ENCODE measurements around the gene HOMER3.

The HOMER3 gene

DNA sequence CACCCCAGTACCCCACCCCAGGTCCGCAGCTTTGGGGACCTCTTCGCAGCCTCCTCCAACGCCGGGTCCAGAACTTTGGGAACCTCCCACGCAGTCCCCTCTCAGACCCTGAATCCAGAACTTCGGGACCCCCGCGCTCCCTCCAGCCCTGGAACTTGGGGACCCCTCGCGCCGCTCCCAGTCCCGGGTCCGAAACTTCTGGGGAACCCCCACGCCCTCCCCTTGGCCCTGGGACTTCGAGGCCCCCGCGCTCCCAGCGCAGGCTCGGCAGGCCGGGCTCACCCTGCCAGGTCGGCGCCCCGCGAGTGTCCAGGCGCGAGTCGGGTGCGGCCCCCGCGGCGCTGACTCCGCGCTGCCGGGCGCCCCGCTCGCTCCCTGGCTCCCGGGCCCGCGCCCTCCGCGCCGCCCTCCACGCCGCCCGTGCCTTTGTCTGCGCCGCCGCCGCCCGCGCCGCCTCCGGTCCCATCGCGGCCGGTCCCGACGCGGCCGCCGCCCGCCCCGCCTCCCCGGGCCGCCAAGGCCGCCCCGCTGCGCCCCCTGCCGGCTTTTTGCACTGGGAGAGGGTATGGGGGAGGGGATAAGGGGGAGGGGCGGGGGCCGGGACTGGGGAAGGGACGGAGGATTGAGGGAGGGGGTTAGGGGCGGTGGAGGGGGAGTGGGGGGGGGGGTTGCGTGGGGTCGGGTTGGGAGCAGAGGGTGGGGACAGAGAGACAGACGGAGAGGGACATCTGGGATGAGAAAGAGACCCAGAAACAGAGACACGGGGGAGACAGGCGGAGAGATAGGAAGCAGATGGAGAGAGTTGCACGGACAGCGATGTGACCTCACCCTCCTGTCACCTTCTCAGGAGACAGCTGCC is at the start of gene HOMER3:
HOMER3 (minus strand) TSS at position 449 of the 859 bp plus-strand sequence. CDS start 2,235 bp downstream, outside the sequence.
- in situ Hi-C loops (cut with HindIII; ENCODE audit: low pct_unique_long_range_greater_than_20kb, low sequenced_read_pairs) = no loop called here
- no peak for TF ChIP-seq JUND (IDR thresholded peaks at IDR 0.05; ENCODE audit: low read depth)
- peak; percentile 71 to 81 for DNase-seq (ENCODE audit: low read depth in 1 of 2, low spot score in 1 of 2)

DNA sequence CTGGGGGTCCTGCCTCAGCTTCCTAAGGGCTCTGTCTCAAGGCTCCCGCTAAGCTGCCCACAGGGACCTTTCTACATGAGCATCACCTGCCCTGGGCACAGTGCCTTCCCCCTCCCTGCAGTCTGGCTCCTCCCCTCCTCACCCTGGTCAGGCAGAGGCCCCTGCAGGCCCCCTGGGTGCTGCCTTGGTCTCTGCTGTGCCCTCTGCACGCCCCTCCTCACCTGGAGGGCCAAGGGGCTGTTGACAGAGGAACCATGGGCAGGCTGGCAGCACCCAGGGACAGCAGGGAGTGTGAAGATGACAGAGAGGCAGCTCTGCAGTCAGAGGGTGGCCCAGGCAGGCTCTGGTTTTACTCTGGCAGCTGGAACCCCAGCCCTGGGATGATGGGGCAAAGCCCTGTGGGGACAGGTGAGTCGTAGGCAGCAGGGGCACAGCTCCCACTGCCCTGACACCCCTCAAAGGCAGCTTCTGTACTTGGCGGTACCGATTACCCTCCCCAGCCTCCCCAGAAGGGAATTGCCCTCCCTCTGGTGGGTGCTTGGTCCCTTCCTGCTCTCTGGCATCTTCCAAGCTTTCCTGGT is 49.2 kb upstream of the HOMER3 start:
- in situ Hi-C loops (cut with HindIII; ENCODE audit: low pct_unique_long_range_greater_than_20kb, low sequenced_read_pairs) = no loop called here
- no peak for DNase-seq (ENCODE audit: low read depth in 1 of 2, low spot score in 1 of 2)
- no peak for TF ChIP-seq JUND (IDR thresholded peaks at IDR 0.05; ENCODE audit: low read depth)

DNA sequence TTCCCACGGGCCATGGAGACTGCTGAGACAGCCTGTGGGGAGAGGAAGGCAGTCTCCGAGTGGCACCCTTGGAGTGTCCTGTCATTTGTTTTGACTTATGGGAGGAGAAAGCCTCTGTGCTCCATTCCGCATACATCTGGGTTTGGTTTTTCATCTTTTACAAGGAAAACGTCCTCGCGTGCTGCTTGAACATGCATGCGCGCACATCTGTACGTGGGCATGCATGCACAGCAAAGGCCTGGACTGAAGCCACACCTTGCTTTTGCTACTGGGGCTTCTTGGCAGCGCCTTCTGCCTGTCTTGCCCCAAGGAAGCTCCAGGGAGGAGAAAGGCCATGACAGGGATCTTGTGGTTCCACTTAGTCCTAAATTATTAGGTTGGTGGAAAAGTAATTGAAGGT is 48.3 kb upstream of the HOMER3 start:
- TF ChIP-seq JUND (IDR thresholded peaks at IDR 0.05; ENCODE audit: low read depth) = no peak
- no peak for DNase-seq (ENCODE audit: low read depth in 1 of 2, low spot score in 1 of 2)
- in situ Hi-C loops (cut with HindIII; ENCODE audit: low pct_unique_long_range_greater_than_20kb, low sequenced_read_pairs) = no loop called here

DNA sequence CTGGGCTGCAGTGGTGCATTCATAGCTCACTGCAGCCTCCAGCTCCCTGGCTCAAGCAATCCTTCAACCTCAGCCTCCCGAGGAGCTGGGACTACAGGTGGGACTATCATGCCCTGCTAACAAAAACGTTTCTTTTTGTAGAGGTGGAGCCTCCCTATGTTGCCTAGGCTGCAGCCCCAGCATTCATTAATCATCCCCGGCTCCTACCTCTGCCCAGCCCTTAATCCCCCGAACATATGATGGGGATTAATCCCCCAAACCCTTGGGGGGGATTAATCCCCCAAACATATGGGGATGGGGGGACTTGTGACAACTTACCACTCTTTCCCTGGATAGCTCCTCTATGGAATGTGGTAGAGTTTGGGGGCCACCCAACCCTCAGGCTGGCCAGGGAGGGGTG is 46.4 kb upstream of the HOMER3 start:
- no peak for TF ChIP-seq JUND (IDR thresholded peaks at IDR 0.05; ENCODE audit: low read depth)
- in situ Hi-C loops (cut with HindIII; ENCODE audit: low pct_unique_long_range_greater_than_20kb, low sequenced_read_pairs) = no loop called here

DNA sequence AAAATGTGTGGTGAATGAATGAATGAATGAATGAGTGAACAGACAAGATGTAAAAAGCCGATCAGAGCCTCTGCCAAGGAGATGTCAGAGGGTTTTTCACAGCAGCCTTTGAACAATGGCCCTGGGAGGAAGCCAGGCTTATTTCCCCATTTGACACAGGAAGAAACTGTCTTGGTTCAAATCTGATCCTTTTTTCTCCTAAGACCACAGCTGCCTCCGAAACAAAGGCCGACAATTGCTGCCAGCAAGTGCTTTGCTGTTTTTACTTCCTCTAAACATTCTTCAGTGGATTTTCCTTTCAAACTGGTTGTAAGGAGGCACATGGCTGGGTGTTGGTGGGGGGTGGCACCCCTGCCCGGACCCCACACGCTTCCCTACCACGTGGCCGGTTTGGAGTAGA is 44.2 kb upstream of the HOMER3 start:
- in situ Hi-C loops (cut with HindIII; ENCODE audit: low pct_unique_long_range_greater_than_20kb, low sequenced_read_pairs) = no loop called here
- TF ChIP-seq JUND (IDR thresholded peaks at IDR 0.05; ENCODE audit: low read depth) = no peak
- no peak for DNase-seq (ENCODE audit: low read depth in 1 of 2, low spot score in 1 of 2)

More for the DNA sequence above, 46.4 kb upstream of the HOMER3 start:
- DNase-seq (ENCODE audit: low read depth in 1 of 2, low spot score in 1 of 2) = no peak

DNA sequence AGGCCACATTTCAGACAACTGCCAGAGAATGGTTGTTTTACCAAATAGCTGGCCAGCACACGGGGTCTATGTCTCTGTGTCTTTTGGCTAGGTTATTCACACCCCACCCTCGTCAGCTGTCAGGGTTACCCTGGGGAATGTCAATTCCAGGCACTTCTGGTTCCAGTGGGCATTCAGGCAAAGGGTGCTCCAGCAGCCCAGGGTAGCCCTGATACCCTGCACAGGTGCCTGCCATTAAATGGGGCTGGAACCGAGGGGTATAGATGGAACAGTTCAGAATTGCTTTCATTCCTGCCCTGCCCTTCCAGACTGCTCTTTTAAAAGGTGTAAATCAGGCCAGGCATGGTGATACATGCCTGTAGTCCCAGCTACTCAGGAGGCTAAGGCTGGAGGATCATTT is 43.2 kb upstream of the HOMER3 start:
- DNase-seq (ENCODE audit: low read depth in 1 of 2, low spot score in 1 of 2) = no peak
- no peak for TF ChIP-seq JUND (IDR thresholded peaks at IDR 0.05; ENCODE audit: low read depth)
- in situ Hi-C loops (cut with HindIII; ENCODE audit: low pct_unique_long_range_greater_than_20kb, low sequenced_read_pairs) = no loop called here

DNA sequence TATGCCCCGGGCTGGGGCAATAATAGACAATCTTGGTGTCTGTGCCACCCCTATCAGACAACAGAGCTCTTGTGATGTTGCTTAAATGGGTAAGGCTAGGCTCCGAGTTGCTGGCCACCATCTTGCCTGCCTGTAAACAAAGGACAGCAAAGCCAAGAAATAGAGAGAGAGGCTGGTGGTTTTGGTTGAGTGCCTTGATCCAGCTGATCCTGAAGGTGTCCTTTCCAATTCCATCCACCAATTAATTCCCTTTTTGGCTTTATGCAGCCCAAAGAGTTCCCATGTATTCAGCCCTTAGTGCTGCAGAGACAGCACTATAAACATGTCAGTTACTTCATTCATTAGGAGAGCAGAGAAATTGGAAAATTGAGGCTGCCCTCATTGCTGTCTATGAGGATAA is 41.7 kb upstream of the HOMER3 start:
- in situ Hi-C loops (cut with HindIII; ENCODE audit: low pct_unique_long_range_greater_than_20kb, low sequenced_read_pairs) = no loop called here
- no peak for TF ChIP-seq JUND (IDR thresholded peaks at IDR 0.05; ENCODE audit: low read depth)
- DNase-seq (ENCODE audit: low read depth in 1 of 2, low spot score in 1 of 2) = no peak

DNA sequence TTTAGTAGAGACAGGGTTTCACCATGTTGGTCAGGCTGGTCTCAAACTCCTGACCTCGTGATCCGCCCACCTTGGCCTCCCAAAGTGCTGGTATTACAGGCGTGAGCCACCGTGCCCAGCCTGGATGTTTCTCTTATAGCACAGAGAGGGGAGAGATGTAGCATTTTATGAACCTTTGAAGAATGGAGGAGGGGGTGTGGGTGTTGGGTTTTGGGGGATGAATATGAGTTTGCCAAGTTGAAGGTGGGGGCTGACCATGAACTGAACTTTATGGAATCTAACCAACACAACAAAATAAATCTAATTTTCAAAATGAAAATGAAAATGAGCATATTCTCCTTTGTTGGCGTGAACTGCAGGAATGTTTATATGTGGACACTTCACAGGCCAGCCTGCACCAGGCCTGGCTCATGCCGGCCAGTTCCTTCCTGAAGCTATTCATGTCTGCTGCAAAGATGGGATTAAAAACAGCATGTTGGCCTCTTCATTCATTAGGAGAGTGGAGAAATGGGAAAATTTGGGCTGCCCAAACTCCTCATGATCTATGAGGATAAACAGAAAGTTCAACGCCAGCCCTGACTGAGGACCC is 39.5 kb upstream of the HOMER3 start:
- in situ Hi-C loops (cut with HindIII; ENCODE audit: low pct_unique_long_range_greater_than_20kb, low sequenced_read_pairs) = no loop called here
- TF ChIP-seq JUND (IDR thresholded peaks at IDR 0.05; ENCODE audit: low read depth) = no peak

DNA sequence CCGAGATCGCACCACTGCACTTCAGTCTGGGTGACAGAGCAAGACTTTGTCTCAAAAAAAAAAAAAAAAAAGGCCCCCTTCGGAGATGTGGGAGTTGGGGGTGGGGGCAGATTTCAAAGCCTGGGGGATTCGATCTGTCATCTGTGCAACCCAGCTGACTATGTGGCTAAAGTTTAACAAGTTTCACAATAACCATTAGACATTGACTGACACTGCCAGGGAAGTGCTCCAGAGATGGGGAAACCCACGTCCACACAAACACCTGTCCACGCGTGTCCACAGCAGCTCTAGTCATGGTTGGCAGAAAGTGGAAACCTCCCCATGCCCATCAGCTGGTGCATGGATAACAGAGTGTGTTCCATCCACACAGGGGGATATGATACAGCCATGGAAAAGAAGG is 37.6 kb upstream of the HOMER3 start:
- in situ Hi-C loops (cut with HindIII; ENCODE audit: low pct_unique_long_range_greater_than_20kb, low sequenced_read_pairs) = no loop called here
- TF ChIP-seq JUND (IDR thresholded peaks at IDR 0.05; ENCODE audit: low read depth) = no peak
- no peak for DNase-seq (ENCODE audit: low read depth in 1 of 2, low spot score in 1 of 2)

More for the DNA sequence above, 39.5 kb upstream of the HOMER3 start:
- no peak for DNase-seq (ENCODE audit: low read depth in 1 of 2, low spot score in 1 of 2)

DNA sequence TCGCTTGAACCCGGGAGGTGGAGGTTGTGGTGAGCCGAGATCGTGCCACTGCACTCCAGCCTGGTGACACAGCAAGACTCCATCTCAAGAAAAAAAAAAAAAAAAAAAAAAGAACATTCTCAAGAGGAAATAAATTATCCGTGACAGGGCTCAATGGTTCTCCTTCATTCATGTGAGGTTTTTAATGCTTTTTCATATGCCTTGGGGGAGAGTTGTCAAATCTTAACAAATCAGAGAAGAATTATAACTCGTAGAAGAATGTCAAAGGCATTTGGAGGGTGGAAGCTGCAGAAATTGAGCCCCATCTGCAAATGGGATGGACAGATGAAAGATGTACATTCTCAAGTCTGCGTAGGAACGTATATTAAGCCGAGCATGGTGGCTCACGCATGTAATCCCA is 34.9 kb upstream of the HOMER3 start:
- in situ Hi-C loops (cut with HindIII; ENCODE audit: low pct_unique_long_range_greater_than_20kb, low sequenced_read_pairs) = no loop called here
- TF ChIP-seq JUND (IDR thresholded peaks at IDR 0.05; ENCODE audit: low read depth) = no peak
- DNase-seq (ENCODE audit: low read depth in 1 of 2, low spot score in 1 of 2) = no peak

DNA sequence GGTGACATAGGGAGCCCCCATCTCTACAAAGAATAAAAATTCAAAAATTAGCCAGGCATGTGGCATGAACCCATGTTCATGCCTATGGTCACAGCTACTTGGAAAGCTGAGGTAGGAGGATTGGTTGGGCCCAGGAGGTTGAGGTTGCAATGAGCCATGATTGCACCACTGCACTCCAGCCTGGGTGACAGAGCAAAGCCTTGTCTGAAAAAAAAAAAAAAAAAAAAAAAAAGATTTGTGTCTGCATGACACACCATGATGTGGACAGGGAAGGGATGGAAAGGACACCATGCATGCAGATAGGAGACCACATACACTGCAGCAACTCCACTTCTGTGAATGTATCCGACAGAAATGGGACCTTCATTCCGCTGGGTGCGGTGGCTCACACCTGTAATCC is 34.0 kb upstream of the HOMER3 start:
- no peak for TF ChIP-seq JUND (IDR thresholded peaks at IDR 0.05; ENCODE audit: low read depth)
- no peak for DNase-seq (ENCODE audit: low read depth in 1 of 2, low spot score in 1 of 2)
- in situ Hi-C loops (cut with HindIII; ENCODE audit: low pct_unique_long_range_greater_than_20kb, low sequenced_read_pairs) = no loop called here

DNA sequence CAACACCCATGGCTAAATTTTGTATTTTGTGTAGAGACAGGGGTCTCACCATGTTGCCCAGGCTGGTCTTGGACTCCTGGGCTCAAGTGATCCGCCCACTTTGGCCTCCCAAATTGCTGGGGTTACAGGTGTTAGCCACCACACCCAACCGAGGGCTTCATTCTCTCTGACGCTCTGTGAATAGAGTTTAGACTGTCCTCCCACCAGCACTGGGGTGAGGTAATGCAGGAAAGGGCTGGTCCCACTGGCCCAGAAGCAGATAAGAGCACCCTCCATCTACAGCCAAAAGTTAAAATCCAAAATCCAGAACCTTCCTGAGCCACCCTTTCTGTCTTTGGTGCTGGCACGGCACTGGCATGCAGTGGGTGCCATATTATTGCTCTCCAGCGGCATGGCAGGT is 31.8 kb upstream of the HOMER3 start:
- TF ChIP-seq JUND (IDR thresholded peaks at IDR 0.05; ENCODE audit: low read depth) = no peak
- no peak for DNase-seq (ENCODE audit: low read depth in 1 of 2, low spot score in 1 of 2)
- in situ Hi-C loops (cut with HindIII; ENCODE audit: low pct_unique_long_range_greater_than_20kb, low sequenced_read_pairs) = no loop called here

DNA sequence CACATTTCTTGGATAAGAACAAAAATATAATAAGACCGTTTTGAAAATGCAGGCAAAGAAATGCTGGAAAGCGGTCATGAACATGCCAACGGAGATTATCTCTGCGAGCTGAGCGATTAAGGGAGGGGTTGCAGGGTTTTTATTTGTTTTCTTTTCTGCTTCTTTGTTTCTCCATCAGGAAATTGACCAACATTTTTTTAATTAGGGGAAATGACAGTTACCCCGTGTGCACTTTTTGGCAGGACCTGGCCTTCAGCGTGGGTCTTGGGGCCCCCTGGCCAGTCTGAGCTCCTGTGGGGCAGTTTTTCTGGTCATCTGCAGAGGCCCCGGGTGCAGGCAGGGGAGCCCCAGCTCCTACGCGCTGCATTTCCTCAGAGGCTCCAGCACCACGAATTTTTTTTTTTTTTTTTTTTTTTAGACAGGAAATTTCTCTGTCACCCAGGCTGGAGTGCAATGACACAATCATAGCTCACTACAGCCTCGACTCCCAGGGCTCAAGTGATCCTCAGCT is 31.3 kb upstream of the HOMER3 start:
- no peak for TF ChIP-seq JUND (IDR thresholded peaks at IDR 0.05; ENCODE audit: low read depth)
- in situ Hi-C loops (cut with HindIII; ENCODE audit: low pct_unique_long_range_greater_than_20kb, low sequenced_read_pairs) = no loop called here
- no peak for DNase-seq (ENCODE audit: low read depth in 1 of 2, low spot score in 1 of 2)
